ENCODE data around the gene HCN3. TPM values are rescaled to one million over a fixed set of nuclear protein-coding genes. Genes with fewer than 3 reads are reported as not detected.

Gene HCN3
- total and polyA plus RNA-seq, 2 donors (not counting 3 experiments of a cell fraction or from before 2014, with no cell fraction given) = 3.3 to 4.1 TPM

- POLR2A ChIA-PET = interaction anchor here (0.7 kb wide), 1 partner anchor 86 kb away, joined by 6 read pairs; no protein-coding TSS in a partner anchor
- no TSS peak for BruUV-seq (replicated peaks)
- Histone ChIP-seq H3K27me3 (ENCODE audit: control insufficient read depth in 2 of 2, insufficient read depth in 2 of 2, low read length in 2 of 2) (no peaks in the 10 kb centered on the region), H3K9ac (replicated peaks; ENCODE audit: extremely low read depth, insufficient read depth, low read length) (no peak overlapping the region), H3K9me3 (replicated peaks; ENCODE audit: control insufficient read depth, insufficient read depth, low read length) (no peaks in the 10 kb centered on the region), H3K4me1 (ENCODE audit: control insufficient read depth, extremely low read depth, insufficient read depth, low read length) (no peaks in the 10 kb centered on the region), H3K4me3 (replicated peaks in 1 of 3; ENCODE audit: insufficient read depth in 1 of 3, low read depth in 1 of 3, low read length in 3 of 3) (no peak overlapping the region), H3K4me2 (ENCODE audit: insufficient read depth, low read length) (no peak overlapping the region), H3K79me2 (ENCODE audit: control insufficient read depth, insufficient read depth, low read length) (no peaks in the 10 kb centered on the region), H3K27ac (ENCODE audit: insufficient read depth, low read depth, low read length) (no peak overlapping the region), H3K9me1 (replicated peaks; ENCODE audit: control insufficient read depth, extremely low read depth, insufficient read depth, low read length) (no peaks in the 10 kb centered on the region), H2AFZ (ENCODE audit: low read depth, low read length) (no peak overlapping the region), H3K36me3 (ENCODE audit: control insufficient read depth in 2 of 2, extremely low read depth in 1 of 2, insufficient read depth in 2 of 2, low read length in 2 of 2) (peaks cover 5 to 20% of the 10 kb centered on the region in 2 experiments), H4K20me1 (replicated peaks; ENCODE audit: control insufficient read depth, extremely low read depth, insufficient read depth, low read length) (no peaks in the 10 kb centered on the region)
- FAIRE-seq = no peak
- TF ChIP-seq EZH2 (IDR thresholded peaks at IDR 0.05; ENCODE audit: borderline replicate concordance, low read depth, low read length, severe bottlenecking) = no peak
- no peak for TF ChIP-seq JUN (IDR thresholded peaks at IDR 0.05; ENCODE audit: borderline replicate concordance, insufficient read depth, insufficient read length, low read depth)
- no peak for TF ChIP-seq POLR2AphosphoS5 (IDR thresholded peaks at IDR 0.05; ENCODE audit: insufficient read depth, low read depth, low read length)
- TF ChIP-seq GATA2 (IDR thresholded peaks at IDR 0.05; ENCODE audit: insufficient read depth, insufficient read length, low read depth, low read length) = no peak
- no peak for TF ChIP-seq MYC (IDR thresholded peaks at IDR 0.05; ENCODE audit: low read depth, low read length)
- no peak for TF ChIP-seq POLR2A (IDR thresholded peaks at IDR 0.05; ENCODE audit: low read depth, low read length)
- no peak for TF ChIP-seq FOS (IDR thresholded peaks at IDR 0.05; ENCODE audit: borderline replicate concordance, insufficient read depth, low read length)
- TF ChIP-seq CTCF (IDR thresholded peaks at IDR 0.05; ENCODE audit: extremely low read depth in 1 of 2, insufficient read depth in 1 of 2, low read depth in 1 of 2, low read length in 2 of 2) = no peak
- no peak for TF ChIP-seq MAX (IDR thresholded peaks at IDR 0.05; ENCODE audit: insufficient read depth, insufficient read length)
- CTCF ChIA-PET = interaction anchor here (0.7 to 3.2 kb wide), 4 partner anchors 9 to 169 kb away, joined by 3 to 15 read pairs (median 6); no protein-coding TSS in a partner anchor
- intact Hi-C loops (cut with micrococcal nuclease) = no loop called here
- DNase-seq (ENCODE audit: low read depth, low spot score) = no peak
- dilution Hi-C loops (cut with MboI; ENCODE audit: extremely low pct_ligation_motif_present, low sequenced_read_pairs) = no loop called here
Observed at GRCh38 chr1:155334962-155335361, 57.7 kb downstream of the HCN3 start.

Other genes with a start within 250 kb of the HCN3 start
- gene DCST2, start 243.7 kb upstream of the HCN3 start, total RNA-seq = 0.23 and 0.51 TPM in 2 replicates
- gene DCST2, start 243.7 kb upstream of the HCN3 start, polyA plus RNA-seq = 0.29 and 0.73 TPM in 2 replicates
- not detected in 2 replicates for gene DCST1, start 243.6 kb upstream of the HCN3 start, total RNA-seq
- not detected in 2 replicates for gene DCST1, start 243.6 kb upstream of the HCN3 start, polyA plus RNA-seq
- gene ADAM15, start 226.1 kb upstream of the HCN3 start, total RNA-seq = 268 and 299 TPM in 2 replicates
- 295 and 397 TPM in 2 replicates for gene ADAM15, start 226.1 kb upstream of the HCN3 start, polyA plus RNA-seq
- 16.5 and 17.5 TPM in 2 replicates for gene EFNA4, start 213.7 kb upstream of the HCN3 start, total RNA-seq
- 25.2 and 28.0 TPM in 2 replicates for gene EFNA4, start 213.7 kb upstream of the HCN3 start, polyA plus RNA-seq
- 2.2 TPM in 2 replicates for gene EFNA3, start 198.6 kb upstream of the HCN3 start, total RNA-seq
- gene EFNA3, start 198.6 kb upstream of the HCN3 start, polyA plus RNA-seq = 2.5 and 4.2 TPM in 2 replicates
- gene EFNA1, start 149.6 kb upstream of the HCN3 start, total RNA-seq = 107 and 111 TPM in 2 replicates
- 289 and 295 TPM in 2 replicates for gene EFNA1, start 149.6 kb upstream of the HCN3 start, polyA plus RNA-seq
- 29.5 and 30.8 TPM in 2 replicates for gene SLC50A1, start 141.6 kb upstream of the HCN3 start, total RNA-seq
- 66.1 and 70.4 TPM in 2 replicates for gene SLC50A1, start 141.6 kb upstream of the HCN3 start, polyA plus RNA-seq
- gene DPM3, start 136.9 kb upstream of the HCN3 start, total RNA-seq = 69.6 and 78.8 TPM in 2 replicates
- gene DPM3, start 136.9 kb upstream of the HCN3 start, polyA plus RNA-seq = 258 and 315 TPM in 2 replicates
- gene KRTCAP2, start 104.2 kb upstream of the HCN3 start, total RNA-seq = 170 and 207 TPM in 2 replicates
- gene KRTCAP2, start 104.2 kb upstream of the HCN3 start, polyA plus RNA-seq = 362 and 409 TPM in 2 replicates
- gene TRIM46, start 103.6 kb upstream of the HCN3 start, total RNA-seq = 9.6 and 10.0 TPM in 2 replicates
- 9.5 and 12.7 TPM in 2 replicates for gene TRIM46, start 103.6 kb upstream of the HCN3 start, polyA plus RNA-seq
- gene THBS3, start 69.6 kb upstream of the HCN3 start, total RNA-seq = 22.4 and 23.6 TPM in 2 replicates
- gene THBS3, start 69.6 kb upstream of the HCN3 start, polyA plus RNA-seq = 25.7 and 29.4 TPM in 2 replicates
- gene MTX1, start 68.8 kb upstream of the HCN3 start, total RNA-seq = 49.1 and 53.0 TPM in 2 replicates
- 109 and 137 TPM in 2 replicates for gene MTX1, start 68.8 kb upstream of the HCN3 start, polyA plus RNA-seq
- gene ENTREP3, start 22.0 kb upstream of the HCN3 start, total RNA-seq = 61.8 and 62.7 TPM in 2 replicates
- gene ENTREP3, start 22.0 kb upstream of the HCN3 start, polyA plus RNA-seq = 26.6 and 27.4 TPM in 2 replicates
- 80.1 and 80.8 TPM in 2 replicates for gene SCAMP3, start 15.1 kb upstream of the HCN3 start, total RNA-seq
- 306 and 342 TPM in 2 replicates for gene SCAMP3, start 15.1 kb upstream of the HCN3 start, polyA plus RNA-seq
- 61.7 and 69.1 TPM in 2 replicates for gene CLK2, start 4.0 kb upstream of the HCN3 start, total RNA-seq
- gene CLK2, start 4.0 kb upstream of the HCN3 start, polyA plus RNA-seq = 80.9 and 84.8 TPM in 2 replicates
- gene PKLR, start 24.0 kb downstream of the HCN3 start, total RNA-seq = not detected in 2 replicates
- 0.03 TPM in 1 of 2 replicates, not detected in the other for gene PKLR, start 24.0 kb downstream of the HCN3 start, polyA plus RNA-seq
- 630 and 670 TPM in 2 replicates for gene FDPS, start 31.4 kb downstream of the HCN3 start, total RNA-seq
- gene FDPS, start 31.4 kb downstream of the HCN3 start, polyA plus RNA-seq = 508 and 646 TPM in 2 replicates
- 40.3 and 42.4 TPM in 2 replicates for gene RUSC1, start 43.4 kb downstream of the HCN3 start, total RNA-seq
- gene RUSC1, start 43.4 kb downstream of the HCN3 start, polyA plus RNA-seq = 46.6 and 63.3 TPM in 2 replicates